ENCODE results near the gene DMAC2L.
"Not testable (repeated sequence)": the region's sequence is repeated elsewhere in the genome, so short reads cannot be mapped to it uniquely, and the experiment has no call there.

Gene DMAC2L

GRCh38 chr14:50348933-50349332, 36.8 kb downstream of the DMAC2L start:
- Histone ChIP-seq H3K27me3 (ENCODE audit: insufficient read depth, low read depth, severe bottlenecking) (no peaks in the 10 kb centered on the region), H3K36me3 (no peaks in the 10 kb centered on the region), H3K9me3 (ENCODE audit: severe bottlenecking) (no peaks in the 10 kb centered on the region), H3K4me3 (ENCODE audit: low read depth, low read length) (no peak overlapping the region), H3K27ac (no peak overlapping the region)
- TF ChIP-seq, protein P1, sequence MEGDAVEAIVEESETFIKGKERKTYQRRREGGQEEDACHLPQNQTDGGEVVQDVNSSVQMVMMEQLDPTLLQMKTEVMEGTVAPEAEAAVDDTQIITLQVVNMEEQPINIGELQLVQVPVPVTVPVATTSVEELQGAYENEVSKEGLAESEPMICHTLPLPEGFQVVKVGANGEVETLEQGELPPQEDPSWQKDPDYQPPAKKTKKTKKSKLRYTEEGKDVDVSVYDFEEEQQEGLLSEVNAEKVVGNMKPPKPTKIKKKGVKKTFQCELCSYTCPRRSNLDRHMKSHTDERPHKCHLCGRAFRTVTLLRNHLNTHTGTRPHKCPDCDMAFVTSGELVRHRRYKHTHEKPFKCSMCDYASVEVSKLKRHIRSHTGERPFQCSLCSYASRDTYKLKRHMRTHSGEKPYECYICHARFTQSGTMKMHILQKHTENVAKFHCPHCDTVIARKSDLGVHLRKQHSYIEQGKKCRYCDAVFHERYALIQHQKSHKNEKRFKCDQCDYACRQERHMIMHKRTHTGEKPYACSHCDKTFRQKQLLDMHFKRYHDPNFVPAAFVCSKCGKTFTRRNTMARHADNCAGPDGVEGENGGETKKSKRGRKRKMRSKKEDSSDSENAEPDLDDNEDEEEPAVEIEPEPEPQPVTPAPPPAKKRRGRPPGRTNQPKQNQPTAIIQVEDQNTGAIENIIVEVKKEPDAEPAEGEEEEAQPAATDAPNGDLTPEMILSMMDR (IDR thresholded peaks at IDR 0.05; ENCODE audit: low read depth, low read length) = no peak
- no peak for DNase-seq

- TF ChIP-seq, protein P1 (IDR thresholded peaks at IDR 0.05; ENCODE audit: low read depth, low read length) = no peak
- Histone ChIP-seq H3K27me3 (ENCODE audit: insufficient read depth, low read depth, severe bottlenecking) (no peaks in the 10 kb centered on the region), H3K27ac (no peak overlapping the region), H3K4me3 (ENCODE audit: low read depth, low read length) (no peak overlapping the region), H3K36me3 (no peaks in the 10 kb centered on the region), H3K9me3 (ENCODE audit: severe bottlenecking) (no peaks in the 10 kb centered on the region)
- DNase-seq = no peak
Measured at GRCh38 chr14:50350975-50351374, 38.9 kb downstream of the DMAC2L start.

DNA sequence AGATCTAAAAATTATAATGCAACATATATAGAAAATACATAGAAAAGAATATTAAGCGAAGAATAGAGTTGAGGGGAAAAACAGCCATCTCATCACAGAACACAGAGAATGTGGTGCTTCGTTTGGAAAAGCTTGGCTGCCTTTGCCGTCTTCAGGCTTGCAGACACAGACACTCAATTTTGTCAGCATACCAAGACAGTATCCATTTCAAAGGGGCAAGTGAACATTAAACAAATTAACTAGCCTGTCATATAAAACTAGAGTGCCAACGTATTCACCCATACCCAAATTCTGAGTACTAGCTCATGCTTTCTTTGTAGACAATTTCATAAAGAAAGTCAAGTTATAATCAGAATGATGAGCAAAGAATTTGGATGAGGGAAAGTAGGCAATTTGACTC, 40.5 kb downstream of the DMAC2L start:
- H3K36me3 ChIP-seq = no peaks in the 10 kb centered on the region
- no peak overlapping the region for H3K4me3 ChIP-seq (ENCODE audit: low read depth, low read length)
- TF ChIP-seq, protein P1 (IDR thresholded peaks at IDR 0.05; ENCODE audit: low read depth, low read length) = no peak
- no peak overlapping the region for H3K27ac ChIP-seq
- H3K9me3 ChIP-seq (ENCODE audit: severe bottlenecking) = no peaks in the 10 kb centered on the region
- no peak for DNase-seq
- H3K27me3 ChIP-seq (ENCODE audit: insufficient read depth, low read depth, severe bottlenecking) = no peaks in the 10 kb centered on the region

GRCh38 chr14:50353126-50353525, 41.0 kb downstream of the DMAC2L start:
- TF ChIP-seq, protein P1 (IDR thresholded peaks at IDR 0.05; ENCODE audit: low read depth, low read length) = no peak
- no peak for DNase-seq
- Histone ChIP-seq H3K27ac (no peak overlapping the region), H3K9me3 (ENCODE audit: severe bottlenecking) (no peaks in the 10 kb centered on the region), H3K4me3 (ENCODE audit: low read depth, low read length) (no peak overlapping the region), H3K36me3 (no peaks in the 10 kb centered on the region), H3K27me3 (ENCODE audit: insufficient read depth, low read depth, severe bottlenecking) (no peaks in the 10 kb centered on the region)

DNA sequence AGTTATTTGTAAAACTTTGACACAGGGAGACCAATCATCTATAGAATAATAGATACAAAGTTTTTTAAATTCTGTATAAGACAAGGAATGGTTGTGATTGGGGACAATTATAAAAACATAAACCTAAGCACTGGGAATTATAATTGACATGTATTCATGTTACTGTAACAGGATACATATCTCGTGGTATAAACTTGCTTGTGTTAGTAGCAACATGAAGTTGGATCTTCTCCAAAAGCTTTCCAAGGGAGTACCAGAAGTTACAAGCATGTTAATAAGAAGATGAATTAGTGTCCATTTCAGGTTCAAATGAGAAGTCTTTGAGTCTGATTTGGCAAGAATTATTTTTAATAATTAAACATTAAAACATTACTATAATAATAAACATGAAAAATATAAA, 42.4 kb downstream of the DMAC2L start:
- TF ChIP-seq, protein P1 (IDR thresholded peaks at IDR 0.05; ENCODE audit: low read depth, low read length) = no peak
- H3K27ac ChIP-seq = no peak overlapping the region
- no peaks in the 10 kb centered on the region for H3K9me3 ChIP-seq (ENCODE audit: severe bottlenecking)
- DNase-seq = no peak
- H3K27me3 ChIP-seq (ENCODE audit: insufficient read depth, low read depth, severe bottlenecking) = no peaks in the 10 kb centered on the region
- H3K4me3 ChIP-seq (ENCODE audit: low read depth, low read length) = no peak overlapping the region
- no peaks in the 10 kb centered on the region for H3K36me3 ChIP-seq

- no peaks in the 10 kb centered on the region for H3K36me3 ChIP-seq
- DNase-seq = no peak
- H3K27me3 ChIP-seq (ENCODE audit: insufficient read depth, low read depth, severe bottlenecking) = no peaks in the 10 kb centered on the region
- H3K27ac ChIP-seq = no peak overlapping the region
- no peak overlapping the region for H3K4me3 ChIP-seq (ENCODE audit: low read depth, low read length)
- TF ChIP-seq, protein P1 (IDR thresholded peaks at IDR 0.05; ENCODE audit: low read depth, low read length) = no peak
- H3K9me3 ChIP-seq (ENCODE audit: severe bottlenecking) = no peaks in the 10 kb centered on the region
Measured at GRCh38 chr14:50355692-50356091, 43.6 kb downstream of the DMAC2L start.

- H3K4me3 ChIP-seq (ENCODE audit: low read depth, low read length); H3K27ac ChIP-seq; DNase-seq; H3K27me3 ChIP-seq (ENCODE audit: insufficient read depth, low read depth, severe bottlenecking); H3K36me3 ChIP-seq; H3K9me3 ChIP-seq (ENCODE audit: severe bottlenecking): not testable (repeated sequence)
Measured at GRCh38 chr14:50356283-50356682, 44.2 kb downstream of the DMAC2L start.
